ENCODE measurements around the gene PTPN18.

GRCh38 chr2:130389358-130389757 lies 33.5 kb downstream of the PTPN18 start:
- no peak for TF ChIP-seq CTCF (conservative IDR thresholded peaks at IDR 0.05 in 1 of 2, IDR thresholded peaks at IDR 0.05 in 1 of 2; ENCODE audit: low read depth in 1 of 2, low read length in 2 of 2)
- TF ChIP-seq EZH2 (IDR thresholded peaks at IDR 0.05; ENCODE audit: low read length, missing control alignments): no peak
